ENCODE results near the gene LRRC34. TPM values are rescaled to one million over a fixed set of nuclear protein-coding genes. Genes with fewer than 3 reads are reported as not detected.

LRRC34 gene
- total RNA-seq, result 3.2 and 4.8 TPM in 2 replicates

GRCh38 chr3:169812332-169813235, at the start of gene LRRC34, which contains the start of gene LRRIQ4:
Gene LRRC34 (minus strand): TSS chr3:169812904. CDS start chr3:169812548, 356 bp downstream.
Gene LRRIQ4 (plus strand): TSS chr3:169812870. CDS start chr3:169821922, 9,052 bp downstream.

GRCh38 chr3:169772897-169773816, 39.5 kb downstream of the LRRC34 start, which contains the start of gene MYNN:
Gene MYNN (plus strand): TSS chr3:169773396. CDS start chr3:169774296, 900 bp downstream.

GRCh38 chr3:169769287-169770181, 43.2 kb downstream of the LRRC34 start, which contains the start of gene ACTRT3:
Gene ACTRT3 (minus strand): TSS chr3:169769561. CDS start chr3:169769520, 41 bp downstream.

GRCh38 chr3:169764882-169765612, 47.7 kb downstream of the LRRC34 start, which contains the start of gene TERC:
Gene TERC (minus strand): TSS chr3:169765060.

Other genes starting within 250 kb of the LRRC34 start
- gene MECOM, start 149.2 kb downstream of the LRRC34 start, total RNA-seq, result 39.8 and 40.6 TPM in 2 replicates
- gene TERC, start 47.8 kb downstream of the LRRC34 start, total RNA-seq, result 129 and 146 TPM in 2 replicates
- gene ACTRT3, start 43.3 kb downstream of the LRRC34 start, total RNA-seq, result 6.1 and 6.7 TPM in 2 replicates
- gene MYNN, start 39.5 kb downstream of the LRRC34 start, total RNA-seq, result 9.3 and 10.6 TPM in 2 replicates
- not detected in 2 replicates for gene LRRIQ4, start within 50 bp of the LRRC34 start, total RNA-seq
- gene LRRC31, start 57.0 kb upstream of the LRRC34 start, total RNA-seq, result not detected in 2 replicates
- not detected in 2 replicates for gene SAMD7, start 98.7 kb upstream of the LRRC34 start, total RNA-seq
- 17.3 and 23.4 TPM in 2 replicates for gene SEC62, start 153.9 kb upstream of the LRRC34 start, total RNA-seq
- gene GPR160, start 225.1 kb upstream of the LRRC34 start, total RNA-seq, result 8.7 and 9.1 TPM in 2 replicates